NCI-H128 (cell line): Measurements from ENCODE around the gene SPATA31C1.
"Not testable (repeated sequence)": the region's sequence is repeated elsewhere in the genome, so short reads cannot be mapped to it uniquely, and the experiment has no call there.

ENCODE experiments used
- DNase-seq: peaks from one replicate; lab custom pipeline; 2025; ENCODE audit not compliant: unreplicated experiment; lab: John Stamatoyannopoulos, UW

The SPATA31C1 gene

GRCh38 chr9:87886210-87886932 lies 31.4 kb upstream of the SPATA31C1 start:
- DNase-seq: no peak

GRCh38 chr9:87886933-87887505 lies 30.7 kb upstream of the SPATA31C1 start:
- DNase-seq: no peak

DNA sequence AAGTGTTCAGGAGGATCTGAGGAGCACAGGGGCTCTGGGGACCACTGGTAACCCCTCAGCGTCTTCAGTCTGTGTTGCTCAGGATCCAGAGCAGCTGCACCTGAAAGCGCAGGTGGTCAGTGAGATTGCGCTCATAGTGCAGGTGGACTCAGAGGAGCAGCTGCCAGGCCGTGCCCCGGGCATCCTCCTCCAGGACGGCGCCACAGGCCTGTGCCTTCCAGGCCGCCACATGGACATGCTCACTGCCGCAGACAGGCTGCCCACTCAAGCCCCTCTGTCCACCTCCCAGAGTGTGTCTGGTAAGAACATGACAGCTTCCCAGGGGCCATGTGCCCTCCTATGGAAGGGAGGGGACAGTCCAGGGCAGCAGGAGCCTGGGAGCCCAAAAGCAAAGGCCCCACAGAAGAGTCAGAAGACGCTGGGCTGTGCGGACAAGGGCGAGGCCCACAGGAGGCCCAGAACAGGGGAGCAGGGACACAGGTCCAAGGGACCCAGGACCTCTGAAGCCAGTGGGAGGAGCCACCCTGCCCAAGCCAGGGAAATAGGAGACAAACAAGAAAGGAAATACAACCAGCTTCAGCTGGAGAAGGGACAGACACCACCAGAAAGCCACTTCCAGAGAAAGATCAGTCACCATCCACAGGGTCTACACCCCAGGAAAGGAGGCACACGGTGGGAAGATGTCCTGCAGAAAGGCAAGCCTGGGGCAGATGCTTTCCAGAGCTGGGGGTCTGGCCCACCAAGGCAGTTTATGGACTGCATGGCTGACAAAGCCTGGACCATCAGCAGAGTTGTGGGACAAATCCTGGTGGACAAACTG lies 29.9 kb upstream of the SPATA31C1 start:
- no peak for DNase-seq

DNA sequence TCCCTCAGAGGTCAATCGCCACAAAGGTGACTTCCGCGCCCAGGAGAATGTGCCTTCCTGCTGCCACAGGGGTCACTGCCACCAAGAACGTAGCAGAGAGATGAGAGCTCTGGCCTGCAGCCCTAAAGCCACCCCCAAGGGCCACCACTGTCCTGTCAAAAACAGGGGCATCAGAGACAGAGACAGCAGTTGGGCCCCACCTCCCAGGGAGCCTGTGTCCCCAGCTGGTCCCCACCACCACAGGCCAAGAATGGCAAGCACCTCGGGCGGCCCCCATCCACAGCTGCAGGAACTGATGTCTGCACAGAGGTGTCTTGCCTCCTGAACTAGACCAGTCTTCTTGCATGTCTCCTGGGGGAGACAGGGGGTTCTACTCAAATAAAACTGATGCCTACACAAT lies 29.3 kb upstream of the SPATA31C1 start:
- no peak for DNase-seq

- no peak for DNase-seq
These were observed 28.5 kb upstream of the SPATA31C1 start for GRCh38 chr9:87889065-87889881.

DNA sequence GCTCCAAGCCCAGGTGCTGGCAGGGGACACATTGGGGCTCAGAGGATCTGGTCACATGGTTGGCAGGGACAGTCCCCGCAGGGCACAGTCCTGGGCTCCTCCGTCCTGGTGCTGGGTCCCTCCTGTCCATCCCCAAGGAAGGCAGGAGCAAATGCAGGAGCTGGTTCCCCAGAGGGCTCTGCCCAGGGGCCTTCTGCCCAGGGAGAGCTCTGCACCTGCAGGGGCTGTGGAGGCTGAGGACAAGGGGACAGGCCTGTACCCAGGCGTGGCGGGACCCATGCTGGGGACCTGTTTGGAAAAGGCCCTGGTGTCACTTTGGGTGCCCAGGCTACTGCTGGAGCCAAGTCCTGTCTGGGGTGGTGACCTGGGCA lies 27.9 kb upstream of the SPATA31C1 start:
- no peak for DNase-seq

GRCh38 chr9:87890837-87891236 lies 26.9 kb upstream of the SPATA31C1 start:
- DNase-seq: no peak

GRCh38 chr9:87891754-87892153 lies 26.0 kb upstream of the SPATA31C1 start:
- DNase-seq: no peak

- DNase-seq: no peak
These were observed 24.8 kb upstream of the SPATA31C1 start for GRCh38 chr9:87892956-87893355.

DNA sequence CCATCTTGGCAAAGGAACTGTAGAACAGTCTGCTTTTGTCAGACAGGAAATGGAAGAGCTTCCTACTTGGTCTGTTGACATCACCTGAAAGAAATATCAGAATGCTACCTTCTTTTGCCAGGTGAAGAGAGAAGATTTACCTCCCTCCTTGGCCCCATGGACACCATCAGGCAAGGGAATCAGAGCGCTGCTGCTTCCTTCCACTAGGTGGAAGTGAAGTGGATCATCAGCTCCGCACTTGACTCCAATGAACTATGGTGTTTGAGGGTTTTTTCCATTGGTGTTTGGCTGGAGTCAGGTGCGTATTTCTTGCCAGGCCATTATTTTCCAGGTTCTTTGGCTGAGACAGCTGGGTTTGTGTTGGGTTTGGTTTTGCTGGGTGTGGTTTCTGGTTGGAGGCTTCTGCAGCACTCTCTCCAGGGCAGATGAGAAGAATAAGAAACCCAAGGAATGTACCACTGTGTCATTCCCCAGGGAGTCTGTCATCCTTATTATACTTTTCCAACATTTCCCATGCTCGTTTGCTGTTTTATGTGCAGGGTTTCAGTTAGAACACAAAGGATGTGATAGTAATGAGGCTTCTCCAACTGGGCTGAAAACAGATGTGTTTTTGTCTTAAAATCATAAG lies 22.6 kb upstream of the SPATA31C1 start:
- no peak for DNase-seq

GRCh38 chr9:87896891-87897290 lies 20.9 kb upstream of the SPATA31C1 start:
- DNase-seq: no peak

DNA sequence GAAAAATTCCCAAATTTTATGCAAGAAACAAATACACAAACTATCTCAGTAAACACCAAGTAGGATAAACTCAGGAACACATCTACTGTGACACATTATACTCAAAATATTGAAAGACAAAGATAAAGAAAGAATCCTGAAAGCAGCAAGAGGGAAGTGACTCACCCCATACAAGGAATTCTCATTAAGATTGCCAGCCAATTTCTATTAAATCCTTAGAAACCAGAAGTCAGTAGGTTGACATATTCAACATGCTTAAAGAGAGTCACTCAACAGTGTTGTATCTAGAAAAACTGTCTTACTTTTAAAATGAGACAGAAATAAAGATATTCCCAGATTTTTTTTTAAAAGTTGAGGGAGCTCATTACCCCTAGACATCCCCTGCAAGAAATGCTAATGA lies 19.6 kb upstream of the SPATA31C1 start:
- no peak for DNase-seq

- DNase-seq: not testable (repeated sequence)
These were observed 15.4 kb upstream of the SPATA31C1 start for GRCh38 chr9:87902371-87902770.

- no peak for DNase-seq
These were observed 8.3 kb upstream of the SPATA31C1 start for GRCh38 chr9:87909310-87910041.

- no peak for DNase-seq
These were observed 6.9 kb upstream of the SPATA31C1 start for GRCh38 chr9:87910821-87911220.

DNA sequence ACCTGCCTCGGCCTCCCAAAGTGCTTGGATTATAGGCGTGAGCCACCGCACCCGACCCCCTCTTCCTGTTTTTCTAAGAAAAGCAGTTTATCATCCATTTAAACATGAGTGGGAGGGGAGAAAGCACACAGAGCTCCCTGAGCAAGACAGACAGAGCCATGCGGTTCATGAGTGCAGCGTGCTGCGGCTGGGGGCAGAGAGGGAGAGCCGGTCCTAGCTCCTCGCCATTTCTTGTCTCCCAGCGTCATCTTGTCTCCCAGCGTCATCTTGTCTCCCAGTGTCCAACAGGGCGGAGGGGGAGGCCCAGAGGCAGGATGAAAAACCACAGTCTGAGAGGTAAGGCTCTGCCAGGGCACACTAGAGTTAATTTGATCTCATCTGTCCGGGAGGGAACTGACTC lies 1.3 kb downstream of the SPATA31C1 start:
- not testable (repeated sequence) for DNase-seq

DNA sequence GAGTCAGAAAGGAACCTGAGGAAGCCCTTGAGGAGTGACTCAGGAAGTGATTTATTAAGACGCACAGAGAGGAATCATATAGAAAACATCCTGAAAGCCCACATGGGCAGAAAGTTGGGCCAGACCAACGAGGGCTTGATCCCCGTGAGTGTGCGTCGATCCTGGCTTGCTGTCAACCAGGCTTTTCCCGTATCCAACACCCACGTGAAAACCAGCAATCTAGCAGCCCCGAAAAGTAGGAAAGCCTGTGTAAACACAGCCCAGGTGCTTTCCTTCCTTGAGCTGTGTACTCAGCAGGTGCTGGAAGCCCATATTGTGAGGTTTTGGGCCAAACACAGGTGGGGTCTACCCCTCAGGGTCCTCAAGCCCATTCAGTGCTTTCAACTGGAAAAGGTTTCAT lies 3.8 kb downstream of the SPATA31C1 start:
- DNase-seq: not testable (repeated sequence)

DNA sequence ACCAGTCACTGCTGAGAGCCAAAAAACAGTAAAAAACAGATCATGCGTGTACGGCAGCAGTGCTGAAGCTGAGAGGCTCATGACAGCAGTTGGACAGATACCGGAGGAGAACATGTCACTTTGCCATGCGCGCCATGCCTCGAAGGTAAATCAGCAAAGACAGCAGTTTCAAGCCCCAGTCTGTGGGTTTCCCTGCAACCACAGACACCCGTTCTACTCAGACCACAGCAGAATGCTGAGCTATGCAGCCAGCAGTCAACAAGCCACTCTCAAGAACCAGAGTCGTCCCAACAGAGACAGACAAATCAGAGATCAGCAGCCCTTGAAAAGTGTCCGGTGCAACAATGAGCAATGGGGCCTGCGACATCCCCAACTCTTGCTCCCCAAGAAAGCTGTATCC lies 5.2 kb downstream of the SPATA31C1 start:
- not testable (repeated sequence) for DNase-seq

GRCh38 chr9:87924851-87925250 lies 7.1 kb downstream of the SPATA31C1 start:
- not testable (repeated sequence) for DNase-seq

GRCh38 chr9:87929152-87929551 lies 11.4 kb downstream of the SPATA31C1 start:
- DNase-seq: not testable (repeated sequence)
